ENCODE measurements around the gene KLF15.

- no peak for TF ChIP-seq POLR2AphosphoS5 (IDR thresholded peaks at IDR 0.05; ENCODE audit: insufficient read depth in 1 of 2, low read depth in 1 of 2)
- TF ChIP-seq, protein P1, sequence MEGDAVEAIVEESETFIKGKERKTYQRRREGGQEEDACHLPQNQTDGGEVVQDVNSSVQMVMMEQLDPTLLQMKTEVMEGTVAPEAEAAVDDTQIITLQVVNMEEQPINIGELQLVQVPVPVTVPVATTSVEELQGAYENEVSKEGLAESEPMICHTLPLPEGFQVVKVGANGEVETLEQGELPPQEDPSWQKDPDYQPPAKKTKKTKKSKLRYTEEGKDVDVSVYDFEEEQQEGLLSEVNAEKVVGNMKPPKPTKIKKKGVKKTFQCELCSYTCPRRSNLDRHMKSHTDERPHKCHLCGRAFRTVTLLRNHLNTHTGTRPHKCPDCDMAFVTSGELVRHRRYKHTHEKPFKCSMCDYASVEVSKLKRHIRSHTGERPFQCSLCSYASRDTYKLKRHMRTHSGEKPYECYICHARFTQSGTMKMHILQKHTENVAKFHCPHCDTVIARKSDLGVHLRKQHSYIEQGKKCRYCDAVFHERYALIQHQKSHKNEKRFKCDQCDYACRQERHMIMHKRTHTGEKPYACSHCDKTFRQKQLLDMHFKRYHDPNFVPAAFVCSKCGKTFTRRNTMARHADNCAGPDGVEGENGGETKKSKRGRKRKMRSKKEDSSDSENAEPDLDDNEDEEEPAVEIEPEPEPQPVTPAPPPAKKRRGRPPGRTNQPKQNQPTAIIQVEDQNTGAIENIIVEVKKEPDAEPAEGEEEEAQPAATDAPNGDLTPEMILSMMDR (IDR thresholded peaks at IDR 0.05): no peak
- no peak for TF ChIP-seq POLR2A (IDR thresholded peaks at IDR 0.05)
Measured at GRCh38 chr3:126396536-126396935, 39.3 kb upstream of the KLF15 start.

Data from vagina (tissue), 2 donors.